DMS153 treated with DMSO at 0.1 percent for 48 hours (cell line): ENCODE data around the gene PCDHGC5.

Experiments used
- DNase-seq: peaks from one replicate; lab custom pipeline; 2025; ENCODE audit not compliant: unreplicated experiment; lab: John Stamatoyannopoulos, UW

Gene PCDHGC5

GRCh38 chr5:141490271-141490670 lies 1.4 kb downstream of the PCDHGC5 start:
- no peak for DNase-seq

GRCh38 chr5:141490771-141491170 lies 1.9 kb downstream of the PCDHGC5 start:
- no peak for DNase-seq

- DNase-seq = no peak
Observed at GRCh38 chr5:141491323-141492167, 2.7 kb downstream of the PCDHGC5 start.

- DNase-seq = no peak
Observed at GRCh38 chr5:141492168-141492885, 3.4 kb downstream of the PCDHGC5 start.

GRCh38 chr5:141493500-141494422 lies 4.9 kb downstream of the PCDHGC5 start:
- DNase-seq = no peak

- DNase-seq = no peak
Observed at GRCh38 chr5:141494761-141495452, 6.0 kb downstream of the PCDHGC5 start.

- DNase-seq = no peak
Observed at GRCh38 chr5:141495453-141495811, 6.6 kb downstream of the PCDHGC5 start.

- no peak for DNase-seq
Observed at GRCh38 chr5:141496038-141496437, 7.2 kb downstream of the PCDHGC5 start.

- no peak for DNase-seq
Observed at GRCh38 chr5:141501761-141502160, 12.9 kb downstream of the PCDHGC5 start.

GRCh38 chr5:141503681-141504080 lies 14.8 kb downstream of the PCDHGC5 start:
- no peak for DNase-seq

- DNase-seq = no peak
Observed at GRCh38 chr5:141504216-141504615, 15.3 kb downstream of the PCDHGC5 start.

GRCh38 chr5:141506381-141507155 lies 17.7 kb downstream of the PCDHGC5 start:
- DNase-seq = no peak

GRCh38 chr5:141507387-141508091 lies 18.7 kb downstream of the PCDHGC5 start:
- DNase-seq = no peak

GRCh38 chr5:141508440-141508797 lies 19.5 kb downstream of the PCDHGC5 start:
- DNase-seq = no peak

GRCh38 chr5:141508798-141509611 lies 20.1 kb downstream of the PCDHGC5 start:
- DNase-seq = no peak

- DNase-seq = no peak
Observed at GRCh38 chr5:141510160-141510559, 21.3 kb downstream of the PCDHGC5 start.

GRCh38 chr5:141510850-141511601 lies 22.1 kb downstream of the PCDHGC5 start:
- DNase-seq = no peak

- no peak for DNase-seq
Observed at GRCh38 chr5:141511771-141512325, 23.0 kb downstream of the PCDHGC5 start.
